GM18499 (cell line): ENCODE data around the gene NISCH.

Source experiments
- ATAC-seq: cut with Tn5 transposase; IDR thresholded peaks from one replicate; pipeline ENCODE4 v1.9.1; 2021; ENCODE audit warnings: moderate number of reproducible peaks; ENCODE audit not compliant: insufficient read depth, unreplicated experiment

NISCH gene

DNA sequence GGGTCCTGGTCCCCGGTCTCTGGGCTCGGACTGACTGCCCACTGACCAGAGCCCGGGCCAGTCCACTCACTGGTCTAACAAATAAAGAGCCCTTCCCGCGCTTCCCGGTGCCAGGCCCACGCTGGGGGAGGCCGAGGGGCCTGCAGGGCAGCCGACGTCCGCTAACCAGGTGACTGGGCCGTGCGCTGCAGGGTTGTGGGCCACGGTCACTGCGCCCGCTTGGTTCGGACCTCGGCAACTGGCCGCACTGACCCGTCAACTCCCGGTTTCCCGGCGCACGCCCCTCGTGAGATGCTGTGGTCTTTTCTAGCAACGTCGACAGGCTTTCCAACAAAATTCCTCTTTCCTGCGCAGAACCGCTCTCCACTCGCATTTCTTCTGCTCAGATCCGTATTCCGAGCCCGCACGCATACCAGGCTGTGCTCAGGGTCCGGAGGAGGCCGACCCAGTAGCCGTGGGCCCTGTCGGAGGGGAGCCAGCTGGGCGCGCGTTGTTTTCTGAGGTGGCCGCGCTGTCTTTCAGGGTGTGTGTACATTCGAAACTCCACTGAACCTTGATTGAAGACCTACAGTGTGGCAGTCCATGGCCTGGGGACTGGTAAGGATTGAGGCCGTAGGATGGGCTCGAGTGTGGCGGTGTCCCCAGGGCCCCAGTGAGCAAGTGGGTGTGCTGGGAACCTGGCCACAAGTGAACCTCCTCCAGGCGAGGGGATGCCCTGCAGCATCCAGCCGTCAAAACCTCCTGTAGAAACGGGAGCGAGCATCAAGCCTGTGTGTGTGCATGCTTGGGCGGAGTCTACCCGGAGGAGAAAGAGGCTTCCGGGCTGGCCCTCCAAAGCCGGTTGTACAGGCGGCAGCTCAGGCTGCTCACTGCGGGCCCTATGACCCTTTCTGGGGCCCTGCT is 79.1 kb downstream of the NISCH start:
- ATAC-seq = no peak

- no peak for ATAC-seq
Observed at GRCh38 chr3:52535411-52536111, 80.2 kb downstream of the NISCH start.

DNA sequence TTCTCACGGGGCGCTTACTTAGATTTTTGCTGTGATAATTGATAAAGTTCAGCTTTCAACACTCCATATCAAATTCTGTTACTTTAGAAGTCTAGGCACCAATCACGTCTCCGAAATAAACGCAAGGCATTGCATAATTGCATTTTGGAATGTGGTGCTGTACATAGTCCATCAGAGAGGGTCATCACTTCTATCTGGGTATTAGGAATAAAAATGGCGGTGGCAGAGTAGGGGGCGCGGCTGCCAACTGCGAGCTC is 80.6 kb downstream of the NISCH start:
- ATAC-seq = no peak

- ATAC-seq = peak; percentile 84
Observed at GRCh38 chr3:52536369-52537164, 81.2 kb downstream of the NISCH start, which contains the start of gene UQCC5. Gene UQCC5 (plus strand): TSS chr3:52536605. CDS start chr3:52536756, 151 bp downstream.

GRCh38 chr3:52537165-52537620 is 81.8 kb downstream of the NISCH start:
- ATAC-seq = no peak

DNA sequence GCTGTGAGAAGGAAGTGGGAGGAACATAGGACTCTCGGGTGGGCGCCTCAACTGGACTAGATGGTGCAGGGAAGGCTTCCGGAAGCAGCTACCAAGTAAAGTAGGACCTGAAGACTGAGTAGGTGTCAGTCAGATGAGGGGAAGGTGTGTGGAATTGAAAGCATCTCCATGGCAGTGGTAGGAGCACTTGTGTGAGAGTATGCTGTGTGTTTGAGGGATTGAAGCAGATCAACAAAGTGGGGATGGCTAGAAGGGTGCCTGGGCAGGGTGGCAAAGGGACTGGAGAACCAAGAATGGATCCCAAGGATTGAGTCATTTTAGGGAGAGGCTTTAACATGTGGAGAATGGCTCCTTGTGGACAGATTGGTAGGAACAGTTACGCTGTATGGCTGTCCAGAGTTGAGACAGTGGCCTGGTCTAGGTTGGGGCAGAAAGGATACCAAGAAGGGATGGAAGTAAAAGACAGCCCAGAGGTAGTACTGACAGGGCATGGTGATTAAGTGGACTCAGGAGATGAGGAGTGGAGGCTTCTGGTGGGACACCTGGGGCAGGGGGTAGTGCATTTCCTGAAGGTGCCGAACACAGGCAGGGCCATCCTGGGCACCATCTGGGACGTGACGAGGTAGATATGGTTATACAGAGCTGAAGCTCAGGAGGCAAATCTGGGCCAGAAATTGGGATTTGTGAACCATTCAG is 82.5 kb downstream of the NISCH start:
- ATAC-seq = no peak

DNA sequence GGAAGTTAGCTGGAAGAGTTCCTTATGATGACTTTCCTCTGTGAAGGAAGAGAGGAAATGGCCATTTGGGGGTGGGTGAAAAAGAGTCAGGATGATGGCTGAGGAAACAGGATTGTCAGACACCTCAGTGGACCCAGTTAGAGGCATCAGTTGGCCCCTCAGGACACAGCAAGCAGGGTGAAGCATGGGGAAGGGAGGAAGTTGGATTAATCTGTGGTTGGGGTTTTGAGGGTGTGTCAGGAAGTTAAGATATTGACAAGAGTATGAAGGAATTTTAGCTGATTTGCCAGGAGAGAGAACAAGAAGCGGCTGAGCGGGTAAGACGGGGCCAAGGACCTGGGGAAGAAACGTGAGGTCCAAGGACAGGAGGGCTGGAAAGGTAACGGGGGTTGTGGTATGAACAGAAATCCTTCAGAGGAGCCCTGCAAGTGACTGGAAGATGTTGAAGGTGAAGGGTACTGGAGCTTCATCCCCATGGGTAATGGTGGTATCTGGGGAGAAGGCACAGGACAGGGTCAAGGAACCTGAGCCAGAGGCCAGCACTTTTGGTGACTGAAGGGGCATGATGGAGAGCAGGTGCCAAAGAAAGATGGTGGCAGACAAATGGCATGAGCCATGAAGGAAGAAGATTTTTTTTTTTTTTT is 83.7 kb downstream of the NISCH start:
- no peak for ATAC-seq

DNA sequence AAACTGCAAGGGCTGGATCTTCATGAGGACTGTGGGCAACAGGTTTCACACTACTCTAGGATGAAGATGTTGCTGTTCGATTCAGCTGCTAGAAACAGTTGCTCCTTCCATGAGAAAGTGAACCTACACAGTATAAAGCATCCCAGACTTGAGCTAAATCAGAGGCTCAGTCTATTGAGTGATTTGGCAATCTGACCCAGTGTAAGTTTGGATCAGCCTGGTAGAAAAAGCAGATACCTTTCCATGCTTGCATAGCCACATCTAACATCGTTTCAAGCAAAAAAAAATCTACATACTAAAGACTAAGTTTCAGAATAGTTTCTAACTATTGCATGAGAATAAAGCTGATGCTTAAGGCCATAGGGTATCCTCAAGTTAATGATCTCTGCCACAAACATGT is 85.6 kb downstream of the NISCH start:
- ATAC-seq = no peak
